Neural progenitor cell (in vitro differentiated cells): ENCODE data around the gene TRIM38. TPM values are rescaled to one million over a fixed set of nuclear protein-coding genes. Genes with fewer than 3 reads are reported as not detected.

ENCODE experiments used
- DNase-seq: peaks from one replicate; pipeline ENCODE4 v3.0.0-alpha.2; 2016; ENCODE audit warnings: low spot score
- H2AFZ ChIP-seq: fragments of 200-600 bp; sonication (generic); replicated peaks from 2 replicates; pipeline ENCODE4 v1.6.1; 2016; ENCODE audit warnings: antibody characterized with exemption
- H3F3A ChIP-seq: fragments of 200-600 bp; sonication (generic); 2 replicates; pipeline ENCODE4 v1.6.1; 2016; ENCODE audit warnings: antibody characterized with exemption, low read depth
- H3K27ac ChIP-seq: fragments of 200-600 bp; sonication (generic); 2 replicates; pipeline ENCODE4 v1.5.1; 2016; ENCODE audit warnings: mild to moderate bottlenecking
- H3K27me3 ChIP-seq: fragments of 200-600 bp; sonication (generic); 2 replicates; pipeline ENCODE4 v1.6.1; 2016; ENCODE audit warnings: mild to moderate bottlenecking, moderate library complexity
- H3K36me3 ChIP-seq: fragments of 200-600 bp; sonication (generic); 2 replicates; pipeline ENCODE4 v1.5.1; 2016
- H3K4me1 ChIP-seq: fragments of 200-600 bp; sonication (generic); 2 replicates; pipeline ENCODE4 v1.6.1; 2016; ENCODE audit warnings: mixed run types
- H3K4me2 ChIP-seq: fragments of 200-600 bp; sonication (generic); 2 replicates; pipeline ENCODE4 v1.6.1; 2016
- H3K4me3 ChIP-seq: fragments of 200-600 bp; sonication (generic); 2 replicates; pipeline ENCODE4 v1.5.1; 2016
- H3K79me2 ChIP-seq: fragments of 200-600 bp; sonication (generic); 2 replicates; pipeline ENCODE4 v1.6.1; 2016; ENCODE audit warnings: low read depth
- H3K9ac ChIP-seq: fragments of 200-600 bp; sonication (generic); 2 replicates; pipeline ENCODE4 v1.6.1; 2016
- H3K9me3 ChIP-seq: fragments of 200-600 bp; sonication (generic); 2 replicates; pipeline ENCODE4 v1.5.1; 2016; ENCODE audit warnings: low read depth
- H4K20me1 ChIP-seq: fragments of 200-600 bp; sonication (generic); 2 replicates; pipeline ENCODE4 v1.6.1; 2016; ENCODE audit warnings: low read depth
- H3K27ac Mint-ChIP-seq: 3 replicates; pipeline ENCODE4 v1.8.0; 2021; ENCODE audit warnings: mixed read lengths
- H3K27me3 Mint-ChIP-seq: 2 replicates; pipeline ENCODE4 v1.8.0; 2022; ENCODE audit warnings: low read depth, mild to moderate bottlenecking, inconsistent platforms, moderate library complexity, mixed read lengths; ENCODE audit not compliant: insufficient read depth
- H3K36me3 Mint-ChIP-seq: 3 replicates; pipeline ENCODE4 v1.8.0; 2021; ENCODE audit warnings: mixed read lengths
- H3K4me1 Mint-ChIP-seq: 3 replicates; pipeline ENCODE4 v1.8.0; 2021; ENCODE audit warnings: mixed read lengths
- H3K4me3 Mint-ChIP-seq: 3 replicates; pipeline ENCODE4 v1.8.0; 2021; ENCODE audit warnings: mild to moderate bottlenecking, moderate library complexity, mixed read lengths
- H3K9me3 Mint-ChIP-seq: 3 replicates; pipeline ENCODE4 v1.8.0; 2020; ENCODE audit warnings: mixed read lengths
- CTCF ChIP-seq: fragments of 200-600 bp; sonication (generic); IDR thresholded peaks from 2 replicates; pipeline ENCODE4 v1.5.1; 2017; ENCODE audit warnings: antibody characterized with exemption, mild to moderate bottlenecking
- EZH2 ChIP-seq: fragments of 200-600 bp; sonication (generic); IDR thresholded peaks from 2 replicates; pipeline ENCODE4 v1.6.1; 2017; ENCODE audit warnings: antibody characterized with exemption, mild to moderate bottlenecking, moderate library complexity
- EZH2phosphoT487 ChIP-seq: fragments of 200-600 bp; sonication (generic); IDR thresholded peaks from 2 replicates; pipeline ENCODE4 v1.6.1; 2017; ENCODE audit warnings: antibody characterized with exemption
- total RNA-seq: library from RNA; depleted of rRNA; stranded (reverse); fragments of >200 nt; gene quantifications from 2 replicates; pipeline ENCODE4 v1.2.3, GENCODE V29; 2015; ENCODE audit warnings: low replicate concordance

Gene TRIM38
- total RNA-seq, 1 donor from 2014 or later, result 0.30 TPM

GRCh38 chr6:26020329-26021000 is 57.9 kb downstream of the TRIM38 start:
- H3K4me1 ChIP-seq, result peaks cover 12% of the 10 kb centered on the region
- H3K4me3 Mint-ChIP-seq, result peak overlapping the region; percentile 97
- H3K79me2 ChIP-seq, result no peaks in the 10 kb centered on the region
- H3K9me3 Mint-ChIP-seq, result peaks cover 5% of the 10 kb centered on the region
- H3K27ac Mint-ChIP-seq, result peak overlapping the region; percentile 97
- TF ChIP-seq EZH2phosphoT487 (no peak), CTCF (no peak), EZH2 (no peak)
- H3K36me3 ChIP-seq, result no peaks in the 10 kb centered on the region
- H3K4me2 ChIP-seq, result peak overlapping the region; percentile 82
- peaks cover 2% of the 10 kb centered on the region for H3K27me3 Mint-ChIP-seq
- peaks cover 30% of the 10 kb centered on the region for H3F3A ChIP-seq
- H3K36me3 Mint-ChIP-seq, result no peaks in the 10 kb centered on the region
- DNase-seq, result peak; percentile 69
- no peak overlapping the region for H3K9ac ChIP-seq
- peaks cover 34% of the 10 kb centered on the region for H3K4me1 Mint-ChIP-seq
- H3K27me3 ChIP-seq, result no peaks in the 10 kb centered on the region
- H3K9me3 ChIP-seq, result no peaks in the 10 kb centered on the region
- H2AFZ ChIP-seq, result no peak overlapping the region
- H4K20me1 ChIP-seq, result no peaks in the 10 kb centered on the region
- peak overlapping the region; percentile 56 for H3K4me3 ChIP-seq
- peak overlapping the region; percentile 59 for H3K27ac ChIP-seq

GRCh38 chr6:26021001-26021349 is 58.4 kb downstream of the TRIM38 start:
- H3K27ac Mint-ChIP-seq, result peak overlapping the region; percentile 97
- Histone ChIP-seq H3K36me3 (no peaks in the 10 kb centered on the region), H3K4me3 (peak overlapping the region; percentile 56), H3K79me2 (no peaks in the 10 kb centered on the region), H3K27me3 (no peaks in the 10 kb centered on the region), H3K9ac (no peak overlapping the region), H3K27ac (no peak overlapping the region), H4K20me1 (no peaks in the 10 kb centered on the region), H3K4me2 (peak overlapping the region; percentile 82), H3K9me3 (no peaks in the 10 kb centered on the region), H3F3A (peaks cover 35% of the 10 kb centered on the region), H3K4me1 (peaks cover 17% of the 10 kb centered on the region), H2AFZ (no peak overlapping the region)
- peaks cover 40% of the 10 kb centered on the region for H3K4me1 Mint-ChIP-seq
- DNase-seq, result peak; percentile 64
- TF ChIP-seq EZH2phosphoT487 (no peak), EZH2 (no peak), CTCF (no peak)
- H3K27me3 Mint-ChIP-seq, result peaks cover 2% of the 10 kb centered on the region
- peak overlapping the region; percentile 97 for H3K4me3 Mint-ChIP-seq
- no peaks in the 10 kb centered on the region for H3K36me3 Mint-ChIP-seq
- peaks cover 5% of the 10 kb centered on the region for H3K9me3 Mint-ChIP-seq

GRCh38 chr6:26021350-26022131 is 58.9 kb downstream of the TRIM38 start:
- peaks cover 2% of the 10 kb centered on the region for H4K20me1 ChIP-seq
- peaks cover 39% of the 10 kb centered on the region for H3F3A ChIP-seq
- H3K36me3 ChIP-seq, result no peaks in the 10 kb centered on the region
- no peaks in the 10 kb centered on the region for H3K27me3 ChIP-seq
- Mint-ChIP-seq H3K9me3 (peaks cover 5% of the 10 kb centered on the region), H3K4me1 (peaks cover 41% of the 10 kb centered on the region), H3K27ac (peak overlapping the region; percentile 98), H3K36me3 (no peaks in the 10 kb centered on the region), H3K27me3 (peaks cover 2% of the 10 kb centered on the region), H3K4me3 (peak overlapping the region; percentile 97)
- H3K9ac ChIP-seq, result no peak overlapping the region
- H3K79me2 ChIP-seq, result no peaks in the 10 kb centered on the region
- peak; percentile 93 for DNase-seq
- H2AFZ ChIP-seq, result no peak overlapping the region
- peak overlapping the region; percentile 82 for H3K4me2 ChIP-seq
- no peaks in the 10 kb centered on the region for H3K9me3 ChIP-seq
- peak overlapping the region; percentile 56 for H3K4me3 ChIP-seq
- H3K27ac ChIP-seq, result peak overlapping the region; percentile 26
- TF ChIP-seq CTCF (no peak), EZH2phosphoT487 (no peak), EZH2 (no peak)
- peaks cover 18% of the 10 kb centered on the region for H3K4me1 ChIP-seq
